Colonic mucosa (tissue), 4 donors: ENCODE results near the gene P4HTM. TPM values are rescaled to one million over a fixed set of nuclear protein-coding genes. Genes with fewer than 3 reads are reported as not detected.

Experiments used
- DNase-seq: peaks from one replicate; pipeline ENCODE4 v3.0.0-alpha.2; 2020
- H3K27ac ChIP-seq: fragments of 200-600 bp; one replicate; pipeline ENCODE4 v1.8.0; 2021
- H3K27me3 ChIP-seq: fragments of 200-600 bp; one replicate; pipeline ENCODE4 v1.8.0; 2021
- H3K36me3 ChIP-seq: fragments of 200-600 bp; one replicate; pipeline ENCODE4 v1.8.0; 2021
- H3K4me1 ChIP-seq: fragments of 200-600 bp; one replicate; pipeline ENCODE4 v1.8.0; 2021; ENCODE audit warnings: mild to moderate bottlenecking
- H3K4me3 ChIP-seq: fragments of 200-600 bp; one replicate; pipeline ENCODE4 v1.8.0; 2021
- H3K9ac ChIP-seq, 2 donors: one replicate each; pipeline ENCODE4 v1.7.0; 2013; ENCODE audit warnings: control low read depth in 2 of 2, low read depth in 2 of 2, low read length in 2 of 2
- H3K9me3 ChIP-seq: fragments of 200-600 bp; one replicate; pipeline ENCODE4 v1.8.0; 2021
- CTCF ChIP-seq: fragments of 200-600 bp; IDR thresholded peaks from one replicate; pipeline ENCODE4 v1.8.0; 2022; ENCODE audit warnings: antibody characterized with exemption, mild to moderate bottlenecking
- intact Hi-C: fragments of 100-400 bp; cut with DNase I; formaldehyde crosslinking; loops from one replicate; pipeline ENCODE4 v1.14.1; 2022
- total RNA-seq, 2 donors: library from RNA; stranded (reverse); fragmentation: NEBNext Ultra II Directional in 1 of 2; extraction: Animal tissue kit (Norgen Biotek cat#: 25700) in 1 of 2; gene quantifications; one replicate each; pipeline ENCODE4 v1.2.1, GENCODE V29; 2021
- donor health status: healthy.
- donor health status: DM: no; HTN: no; CAD: no.
- donor health status: DM: no; HTN: no; CAD: no.

The P4HTM gene
- total RNA-seq, 2 donors from 2014 or later = 34.9 to 73.9 TPM

DNA sequence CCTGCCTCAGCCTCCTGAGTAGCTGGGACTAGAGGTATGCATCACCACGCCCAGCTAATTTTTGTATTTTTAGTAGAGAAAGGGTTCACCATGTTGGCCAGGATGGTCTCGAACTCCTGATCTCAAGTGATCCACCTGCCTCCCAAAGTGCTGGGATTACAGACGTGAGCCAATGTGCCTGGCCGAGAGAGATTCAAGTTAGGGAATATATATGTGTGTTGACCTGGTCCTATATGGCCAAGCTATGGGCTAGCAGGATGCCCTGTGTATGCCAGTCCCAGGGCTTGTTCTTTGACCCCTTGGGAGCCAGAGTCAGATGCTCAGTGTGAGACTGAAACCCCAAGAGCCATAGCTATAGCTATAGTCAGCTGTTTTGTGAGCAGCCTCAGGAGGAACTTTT, 33.7 kb downstream of the P4HTM start:
- H3K27ac ChIP-seq = no peak overlapping the region
- no peak overlapping the region for H3K4me3 ChIP-seq
- DNase-seq = no peak
- peaks cover 4% of the 10 kb centered on the region for H3K36me3 ChIP-seq
- no peak overlapping the region for H3K9ac ChIP-seq
- H3K4me1 ChIP-seq = peaks cover 18% of the 10 kb centered on the region
- H3K9me3 ChIP-seq = no peaks in the 10 kb centered on the region
- intact Hi-C loops = no loop called here
- no peaks in the 10 kb centered on the region for H3K27me3 ChIP-seq
- no peak for TF ChIP-seq CTCF

- Histone ChIP-seq H3K4me1 (peaks cover 15% of the 10 kb centered on the region), H3K9ac (no peak overlapping the region), H3K36me3 (peaks cover 4% of the 10 kb centered on the region), H3K9me3 (no peaks in the 10 kb centered on the region), H3K27me3 (no peaks in the 10 kb centered on the region), H3K27ac (no peak overlapping the region), H3K4me3 (no peak overlapping the region)
- intact Hi-C loops = no loop called here
- no peak for DNase-seq
- no peak for TF ChIP-seq CTCF
Measured at GRCh38 chr3:49024449-49024848, 34.4 kb downstream of the P4HTM start.

DNA sequence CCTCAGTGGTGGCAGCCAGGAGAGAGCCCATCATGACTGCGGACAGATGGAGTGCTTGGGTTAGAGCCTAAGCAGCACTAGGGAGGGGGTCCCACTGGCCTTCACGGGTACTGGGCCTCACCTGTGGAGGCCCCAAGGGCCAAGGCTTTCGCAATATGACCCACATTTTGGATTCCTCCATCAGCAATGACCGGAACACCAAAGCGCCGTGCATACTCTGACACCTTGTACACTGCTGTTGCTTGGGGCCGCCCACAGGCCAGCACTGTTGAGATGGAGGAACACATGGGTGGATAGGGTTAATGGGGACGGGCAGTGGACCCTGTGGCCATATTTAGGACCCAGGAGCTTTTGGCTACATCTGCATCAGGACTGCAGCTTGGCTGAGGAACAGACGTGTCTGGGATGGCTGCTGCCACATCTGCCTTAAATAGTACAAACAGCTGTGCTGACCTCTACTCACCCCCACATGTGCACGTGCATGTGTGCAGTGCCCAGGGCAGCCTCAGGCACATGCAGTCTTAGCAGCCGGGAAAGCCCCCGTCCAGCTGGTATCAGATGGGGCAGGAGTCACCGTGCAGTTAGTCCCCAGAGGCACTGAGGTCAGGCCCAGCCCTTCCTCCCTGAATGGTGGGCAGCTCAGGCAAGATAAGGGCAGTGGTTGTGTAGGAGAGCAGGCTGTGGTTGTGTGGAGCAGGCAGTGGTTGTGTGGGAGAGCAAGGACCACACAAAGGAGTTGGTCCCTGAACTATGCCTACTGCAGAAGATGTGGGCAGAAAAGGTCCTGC, 35.2 kb downstream of the P4HTM start:
- no peak for TF ChIP-seq CTCF
- H3K4me3 ChIP-seq = no peak overlapping the region
- H3K9me3 ChIP-seq = no peaks in the 10 kb centered on the region
- peaks cover 15% of the 10 kb centered on the region for H3K4me1 ChIP-seq
- intact Hi-C loops = no loop called here
- H3K27ac ChIP-seq = no peak overlapping the region
- H3K27me3 ChIP-seq = no peaks in the 10 kb centered on the region
- H3K9ac ChIP-seq = no peak overlapping the region
- no peak for DNase-seq
- peaks cover 4% of the 10 kb centered on the region for H3K36me3 ChIP-seq

GRCh38 chr3:49025793-49026520, 35.9 kb downstream of the P4HTM start:
- Histone ChIP-seq H3K9me3 (no peaks in the 10 kb centered on the region), H3K27me3 (no peaks in the 10 kb centered on the region), H3K27ac (no peak overlapping the region), H3K4me3 (no peak overlapping the region), H3K9ac (no peak overlapping the region), H3K4me1 (peaks cover 15% of the 10 kb centered on the region), H3K36me3 (peaks cover 4% of the 10 kb centered on the region)
- no peak for TF ChIP-seq CTCF
- no peak for DNase-seq
- intact Hi-C loops = no loop called here

DNA sequence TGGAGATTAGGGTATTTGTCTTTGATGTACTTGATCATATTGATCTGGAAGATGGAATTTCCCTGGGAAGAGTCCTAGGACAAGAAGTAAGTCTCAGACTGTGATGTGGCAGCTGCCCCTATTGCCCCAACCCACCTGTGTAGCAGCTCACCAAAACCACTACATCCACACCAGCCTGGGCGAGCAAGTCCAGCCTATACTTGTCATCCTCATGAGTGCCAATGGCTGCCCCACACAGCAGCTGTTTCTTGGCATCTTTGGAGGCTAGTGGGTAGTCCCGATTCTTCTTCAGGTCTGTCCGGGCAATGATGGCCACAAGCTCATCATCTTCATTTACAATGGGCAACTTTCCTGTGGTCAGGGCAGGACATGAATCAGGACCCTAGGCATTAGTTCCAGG, 36.5 kb downstream of the P4HTM start:
- no peak for TF ChIP-seq CTCF
- Histone ChIP-seq H3K27me3 (no peaks in the 10 kb centered on the region), H3K27ac (no peak overlapping the region), H3K4me3 (no peak overlapping the region), H3K9ac (no peak overlapping the region), H3K4me1 (peaks cover 15% of the 10 kb centered on the region), H3K36me3 (peaks cover 4% of the 10 kb centered on the region), H3K9me3 (no peaks in the 10 kb centered on the region)
- intact Hi-C loops = no loop called here
- no peak for DNase-seq
